GM18951 (cell line): ENCODE data around the gene ZNF277.

Source experiments
- POLR2A ChIP-seq: IDR thresholded peaks from 4 replicates; pipeline ENCODE4 v1.6.1; 2011; ENCODE audit warnings: mild to moderate bottlenecking; ENCODE audit not compliant: insufficient read length, insufficient read depth; ENCODE audit errors: extremely low read depth
- in situ Hi-C: fragments of 300-500 bp; cut with MboI; formaldehyde crosslinking; loops from one replicate; pipeline ENCODE4 v1.12.0; 2022; ENCODE audit warnings: low sequenced_read_pairs, mixed read lengths, inconsistent platforms; ENCODE audit not compliant: unreplicated experiment

Gene ZNF277

GRCh38 chr7:112173568-112173905, 33.0 kb upstream of the ZNF277 start:
- TF ChIP-seq POLR2A = no peak
- in situ Hi-C loops = no loop called here

- no peak for TF ChIP-seq POLR2A
- in situ Hi-C loops = no loop called here
Measured at GRCh38 chr7:112174192-112174591, 32.3 kb upstream of the ZNF277 start.

- in situ Hi-C loops = no loop called here
- TF ChIP-seq POLR2A = no peak
Measured at GRCh38 chr7:112176241-112176640, 30.3 kb upstream of the ZNF277 start.

GRCh38 chr7:112176693-112177415, 29.6 kb upstream of the ZNF277 start:
- in situ Hi-C loops = no loop called here
- TF ChIP-seq POLR2A = no peak

GRCh38 chr7:112180223-112180622, 26.3 kb upstream of the ZNF277 start:
- in situ Hi-C loops = no loop called here
- no peak for TF ChIP-seq POLR2A

- no peak for TF ChIP-seq POLR2A
- in situ Hi-C loops = no loop called here
Measured at GRCh38 chr7:112182749-112183148, 23.7 kb upstream of the ZNF277 start.

- no peak for TF ChIP-seq POLR2A
- in situ Hi-C loops = no loop called here
Measured at GRCh38 chr7:112183266-112183665, 23.2 kb upstream of the ZNF277 start.

GRCh38 chr7:112184455-112184854, 22.0 kb upstream of the ZNF277 start:
- TF ChIP-seq POLR2A = no peak
- in situ Hi-C loops = no loop called here

- in situ Hi-C loops = no loop called here
- no peak for TF ChIP-seq POLR2A
Measured at GRCh38 chr7:112185005-112185834, 21.3 kb upstream of the ZNF277 start.

- in situ Hi-C loops = no loop called here
- TF ChIP-seq POLR2A = no peak
Measured at GRCh38 chr7:112186300-112186699, 20.2 kb upstream of the ZNF277 start.

- in situ Hi-C loops = no loop called here
- TF ChIP-seq POLR2A = no peak
Measured at GRCh38 chr7:112188257-112188656, 18.2 kb upstream of the ZNF277 start.

- in situ Hi-C loops = no loop called here
- TF ChIP-seq POLR2A = no peak
Measured at GRCh38 chr7:112189691-112190090, 16.8 kb upstream of the ZNF277 start.

GRCh38 chr7:112190120-112190519, 16.4 kb upstream of the ZNF277 start:
- in situ Hi-C loops = no loop called here
- no peak for TF ChIP-seq POLR2A
